LHCN-M2 (cell line): ENCODE results near the gene IRAK1. TPM values are rescaled to one million over a fixed set of nuclear protein-coding genes. Genes with fewer than 3 reads are reported as not detected.
A peak's percentile ranks its signal among the peaks of the same experiment; 100 is the strongest.

Experiments
- DNase-seq: peaks from one replicate; pipeline ENCODE4 v3.0.0-alpha.2; 2012; ENCODE audit warnings: low read depth
- polyA plus RNA-seq: library from polyadenylated mRNA; unstranded; fragments of >200 nt; gene quantifications from one replicate; pipeline ENCODE4 v1.2.1, GENCODE V29; 2012; ENCODE audit warnings: missing spikeins
- total RNA-seq: library from RNA; depleted of rRNA; stranded (reverse); fragments of >200 nt; gene quantifications from 2 replicates; pipeline ENCODE4 v1.2.3, GENCODE V29; 2014; rRNA removed

The IRAK1 gene
- total RNA-seq: 135 and 149 TPM in 2 replicates
- polyA plus RNA-seq: 150 TPM

DNA sequence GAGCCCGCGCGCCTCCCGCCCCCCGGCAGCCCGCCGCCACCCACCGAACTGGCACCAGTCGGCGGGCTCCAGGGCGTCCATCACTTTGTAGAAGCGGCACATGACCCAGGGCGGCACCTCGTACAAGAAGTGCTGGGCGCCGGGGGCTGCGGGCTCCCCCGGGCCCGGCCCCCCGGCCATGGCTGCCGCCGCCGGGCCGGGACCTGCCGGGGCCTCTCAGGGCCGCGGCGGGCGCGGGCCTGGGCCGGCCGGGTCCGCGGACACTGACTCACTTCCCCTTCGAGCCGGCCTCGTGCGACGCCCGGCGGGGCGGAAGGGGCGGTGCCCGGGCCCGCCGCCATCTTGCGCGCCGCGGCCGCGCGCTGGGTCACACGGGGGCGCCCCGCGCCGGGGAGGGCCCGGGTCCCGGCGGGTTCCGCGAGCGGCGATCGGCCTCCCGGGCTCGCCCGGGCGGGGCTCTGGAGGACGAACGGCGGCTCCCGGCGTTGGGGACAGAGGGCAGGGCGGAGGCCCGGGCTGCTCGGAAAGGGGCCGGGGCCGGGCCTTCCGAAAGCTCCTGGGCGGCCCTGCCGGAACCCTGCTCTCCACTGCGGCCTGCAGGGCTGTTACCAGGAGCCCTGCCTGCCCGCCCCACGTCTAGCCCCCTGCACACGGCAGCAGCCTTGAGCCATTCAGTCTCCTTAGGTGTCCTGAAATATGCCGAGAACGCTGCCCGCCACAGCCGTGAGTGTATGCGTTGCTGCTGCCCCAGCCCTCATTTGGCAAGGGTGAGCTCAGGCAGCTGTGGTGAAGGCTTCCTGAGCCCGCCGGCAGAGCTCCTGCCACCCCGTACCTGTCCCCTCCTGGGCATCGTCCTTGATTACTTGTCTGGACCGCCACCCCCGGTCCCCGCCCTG is at the start of gene IRAK1:
Gene IRAK1, minus strand, starts transcription at position 270 of the 896 bp plus-strand sequence. Its CDS starts 90 bp downstream, at position 180.
- DNase-seq: peak; percentile 57

GRCh38 chrX:154068560-154068959 is 48.9 kb upstream of the IRAK1 start:
- no peak for DNase-seq

- no peak for DNase-seq
Observed at GRCh38 chrX:154064637-154065435, 45.1 kb upstream of the IRAK1 start.

DNA sequence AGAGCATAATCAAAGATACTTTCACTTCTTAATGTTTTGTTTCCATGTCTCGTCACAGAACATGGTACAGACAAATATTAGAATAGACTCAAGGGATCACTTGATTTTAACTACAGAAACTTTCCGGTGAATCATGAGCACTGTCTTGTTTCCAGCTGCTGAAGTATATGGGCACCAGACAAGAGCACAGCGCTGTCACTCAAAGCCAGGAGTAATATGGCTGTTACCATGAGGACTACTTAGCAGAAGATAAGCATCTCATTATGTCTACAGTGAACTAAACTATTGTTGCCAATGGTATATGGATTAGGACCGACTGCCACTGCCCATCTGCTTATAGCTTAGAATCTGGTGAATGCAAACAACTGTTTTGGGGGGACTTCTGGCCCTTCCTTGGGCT is 43.5 kb upstream of the IRAK1 start:
- DNase-seq: no peak

GRCh38 chrX:154061801-154062200 is 42.1 kb upstream of the IRAK1 start:
- no peak for DNase-seq

DNA sequence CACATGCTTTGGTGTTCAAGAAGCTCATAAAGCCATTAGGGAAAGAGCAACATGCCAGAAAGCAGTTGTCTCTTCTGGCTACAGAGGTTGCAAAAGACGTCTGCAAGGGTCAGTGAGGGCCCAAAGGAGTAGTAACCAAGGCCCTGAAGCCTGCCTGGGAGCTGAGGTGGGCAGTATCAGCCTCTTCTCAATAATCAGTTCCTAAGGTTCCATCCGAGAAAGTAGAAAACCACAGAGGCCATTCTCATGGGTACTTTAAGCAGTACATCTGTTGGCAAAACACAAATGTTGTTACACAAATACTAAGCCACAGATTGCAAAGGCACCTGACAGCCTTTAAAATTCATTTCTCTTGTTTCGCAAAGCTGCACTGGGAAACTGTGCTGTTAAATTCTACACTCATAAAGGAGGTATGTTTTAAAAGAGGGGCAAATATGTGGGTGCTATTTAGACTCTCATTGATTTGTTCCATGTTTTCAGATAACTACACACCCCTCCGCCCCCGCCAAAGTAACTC is 40.1 kb upstream of the IRAK1 start:
- no peak for DNase-seq

DNA sequence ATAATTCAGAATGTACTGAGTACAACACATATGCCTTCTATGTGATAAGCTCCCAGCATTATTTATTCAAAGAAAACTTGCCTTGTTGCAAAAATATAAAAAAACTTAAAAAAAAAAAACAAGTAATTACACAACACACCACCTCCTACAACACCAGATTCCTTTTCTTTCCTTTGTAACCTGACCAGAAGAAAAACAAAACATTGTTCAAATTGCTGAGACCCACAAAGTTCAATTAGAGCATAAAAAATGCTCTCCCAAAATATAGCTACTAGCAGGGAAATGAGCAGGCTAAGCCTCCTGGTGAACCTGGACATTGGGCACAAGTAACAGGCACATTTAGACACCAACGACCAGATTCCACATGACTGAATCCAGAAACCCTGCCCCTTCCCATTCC is 39.5 kb upstream of the IRAK1 start:
- DNase-seq: no peak

GRCh38 chrX:154058214-154058997 is 38.7 kb upstream of the IRAK1 start:
- no peak for DNase-seq

- no peak for DNase-seq
Observed at GRCh38 chrX:154057791-154058190, 38.1 kb upstream of the IRAK1 start.

GRCh38 chrX:154056770-154057241 is 37.1 kb upstream of the IRAK1 start:
- no peak for DNase-seq

DNA sequence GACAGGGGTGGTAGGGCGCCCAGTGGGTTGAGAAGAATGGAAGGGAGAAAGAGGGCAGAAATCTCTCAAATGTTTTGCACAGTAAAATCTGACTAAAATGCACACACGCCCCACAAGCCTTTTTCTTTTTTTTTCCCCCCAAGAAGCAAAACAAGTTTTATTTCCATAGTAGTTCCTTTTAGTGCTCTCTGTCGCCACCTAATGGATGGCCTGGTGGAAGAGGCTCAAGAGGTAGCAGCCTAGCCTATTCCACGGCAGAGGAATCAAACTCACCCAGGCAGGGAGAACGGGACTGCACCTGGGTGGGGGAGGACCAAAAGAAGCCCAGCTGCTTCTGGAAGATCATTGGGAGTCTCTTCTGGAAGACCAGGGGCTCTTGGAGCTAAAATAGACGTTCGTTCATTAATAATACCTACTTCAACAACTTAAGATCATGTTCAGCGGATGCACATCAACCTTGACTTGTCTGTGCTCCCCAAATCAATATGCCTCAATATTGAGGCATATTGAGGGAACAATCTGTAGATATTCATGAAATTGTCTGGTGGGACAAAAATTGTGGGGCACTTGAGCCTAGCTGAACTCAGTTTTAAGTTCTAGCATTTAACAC is 31.6 kb upstream of the IRAK1 start:
- DNase-seq: peak; percentile 46

- no peak for DNase-seq
Observed at GRCh38 chrX:154050113-154050495, 30.4 kb upstream of the IRAK1 start.

DNA sequence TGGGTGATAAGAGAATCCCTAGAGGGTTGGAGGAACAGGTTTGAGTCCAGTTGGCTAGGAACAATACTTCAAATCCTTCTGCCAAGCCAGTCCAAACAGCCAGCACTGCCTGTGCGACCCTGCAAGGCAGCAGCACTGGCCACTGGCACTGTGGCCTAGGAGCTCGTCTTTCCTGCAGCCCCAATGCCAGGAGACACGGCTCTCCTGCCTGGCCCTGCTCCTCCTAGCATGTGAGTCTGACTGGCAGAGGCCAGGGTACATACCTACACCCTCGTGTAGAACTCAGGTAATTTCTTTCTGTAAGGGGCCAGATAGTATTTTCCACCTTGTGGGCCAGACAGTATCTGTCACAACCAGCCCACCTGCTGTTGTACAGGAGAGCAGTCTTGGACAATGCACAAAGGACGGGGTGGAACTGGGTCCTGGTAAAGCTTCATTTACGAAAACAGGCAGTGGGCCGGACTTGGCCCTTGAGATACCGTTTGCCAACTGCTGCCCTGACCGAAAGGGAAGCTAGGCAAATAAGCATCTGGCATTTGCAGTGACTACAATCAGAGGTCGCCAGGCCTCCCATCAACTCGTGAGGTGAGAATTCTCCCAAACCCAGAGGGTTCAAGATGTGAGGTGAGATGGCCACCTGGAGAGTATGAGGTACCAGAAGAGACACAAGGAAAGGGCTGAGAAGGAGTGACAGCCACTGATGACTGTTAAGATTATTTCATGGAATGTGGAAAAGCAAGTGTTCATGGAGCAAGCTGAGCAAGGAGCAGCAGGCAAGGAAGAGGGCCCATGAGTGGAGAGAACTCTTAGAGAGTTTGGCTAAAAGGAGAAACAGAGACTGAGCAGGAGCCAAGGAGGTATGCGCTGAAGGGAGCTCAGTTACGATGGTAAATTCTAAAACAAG is 29.8 kb upstream of the IRAK1 start:
- no peak for DNase-seq

DNA sequence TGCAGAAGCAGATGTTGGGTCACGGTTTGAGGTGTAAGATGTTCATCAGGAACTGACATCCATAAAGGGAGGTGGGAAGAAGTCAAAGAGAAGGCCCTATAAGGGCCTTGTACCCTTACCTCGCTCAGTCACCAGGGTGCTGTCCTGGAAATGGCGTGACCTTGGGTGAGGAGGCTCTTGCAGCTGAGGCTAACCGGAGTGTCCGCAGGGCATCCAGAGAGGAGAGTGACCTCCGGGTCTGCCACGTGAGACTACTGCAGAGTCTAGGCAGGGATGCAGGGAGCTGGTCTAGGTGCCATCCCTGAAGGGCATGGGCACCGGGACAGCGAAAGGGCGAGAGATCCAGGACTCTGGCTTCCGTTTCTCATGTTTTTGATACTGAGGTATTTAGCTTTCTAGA is 28.7 kb upstream of the IRAK1 start:
- DNase-seq: no peak

- no peak for DNase-seq
Observed at GRCh38 chrX:154046940-154047610, 27.4 kb upstream of the IRAK1 start.

DNA sequence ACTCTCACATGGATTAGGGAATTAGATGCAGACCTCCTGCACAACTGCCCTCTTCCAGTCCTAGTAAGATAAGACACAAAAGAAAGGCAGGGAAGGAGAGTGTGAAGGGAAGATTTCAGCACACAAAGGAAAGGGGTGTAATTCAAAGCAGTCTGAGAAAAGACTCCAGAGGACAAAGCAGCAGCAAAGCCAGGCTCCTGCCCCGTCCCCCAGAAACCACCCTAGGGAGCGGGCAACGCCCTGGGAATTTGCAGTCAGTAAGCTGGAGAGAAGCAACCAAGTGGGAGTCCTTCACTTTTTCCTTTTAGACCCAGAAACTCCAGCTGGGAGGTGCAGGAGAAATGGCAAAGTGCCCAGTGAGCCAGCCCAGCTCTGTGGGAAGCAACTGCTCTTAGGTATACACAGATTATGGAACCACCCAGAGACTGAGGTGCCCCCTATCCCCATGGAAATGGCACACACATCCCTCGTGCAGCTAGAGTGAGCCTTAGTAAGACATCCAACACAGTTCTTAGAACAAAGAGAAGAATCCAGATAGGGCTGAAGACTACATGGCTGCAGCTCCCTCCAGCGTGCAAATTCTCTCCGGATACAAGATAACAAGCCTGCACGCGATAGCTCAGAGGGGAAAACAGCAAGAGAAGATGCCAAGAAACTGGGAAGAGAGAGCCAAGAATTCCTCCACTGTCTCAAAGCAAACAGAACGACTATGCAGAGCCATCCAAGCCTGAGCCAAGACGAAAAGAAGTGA is 26.5 kb upstream of the IRAK1 start:
- peak; percentile 43 for DNase-seq

- DNase-seq: no peak
Observed at GRCh38 chrX:154044091-154044490, 24.4 kb upstream of the IRAK1 start.

DNA sequence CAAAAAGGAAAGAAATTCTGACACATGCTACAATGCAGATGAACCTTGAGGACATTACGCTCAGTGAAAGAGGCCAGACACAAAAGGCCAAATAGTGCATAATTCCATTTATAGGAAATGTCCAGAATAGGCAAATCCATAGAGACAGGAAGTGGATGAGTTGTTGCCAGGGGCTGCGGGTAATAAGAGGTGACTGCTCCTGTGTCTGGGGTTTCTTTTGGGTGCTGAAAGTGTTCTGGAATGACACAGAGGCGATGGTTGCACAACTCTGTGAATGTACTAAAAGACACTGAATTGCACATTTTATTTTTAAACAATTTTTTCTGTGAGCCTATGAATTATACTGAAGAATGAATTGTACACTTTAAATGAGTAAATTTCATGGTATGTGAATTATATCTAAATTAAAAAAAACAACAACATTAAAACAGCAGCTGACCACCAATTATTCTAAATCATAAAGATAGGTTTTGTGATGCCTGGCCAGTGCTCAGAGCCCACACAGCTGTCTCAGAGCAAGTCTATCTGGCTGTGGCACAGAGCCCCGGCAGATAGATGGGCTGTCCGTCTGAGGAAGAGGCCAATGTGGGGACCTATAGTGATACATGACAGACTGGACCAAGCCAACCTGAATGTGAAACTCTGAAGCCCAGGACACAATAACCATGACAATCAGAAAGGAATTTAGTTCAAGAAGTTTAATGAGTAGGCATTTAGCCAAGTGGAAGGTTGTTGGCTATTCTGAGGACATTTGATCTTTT is 23.5 kb upstream of the IRAK1 start:
- DNase-seq: peak; percentile 74
